ENCODE measurements around the gene CERCAM.
"Not testable (repeated sequence)": the region's sequence is repeated elsewhere in the genome, so short reads cannot be mapped to it uniquely, and the experiment has no call there.

The CERCAM gene

DNA sequence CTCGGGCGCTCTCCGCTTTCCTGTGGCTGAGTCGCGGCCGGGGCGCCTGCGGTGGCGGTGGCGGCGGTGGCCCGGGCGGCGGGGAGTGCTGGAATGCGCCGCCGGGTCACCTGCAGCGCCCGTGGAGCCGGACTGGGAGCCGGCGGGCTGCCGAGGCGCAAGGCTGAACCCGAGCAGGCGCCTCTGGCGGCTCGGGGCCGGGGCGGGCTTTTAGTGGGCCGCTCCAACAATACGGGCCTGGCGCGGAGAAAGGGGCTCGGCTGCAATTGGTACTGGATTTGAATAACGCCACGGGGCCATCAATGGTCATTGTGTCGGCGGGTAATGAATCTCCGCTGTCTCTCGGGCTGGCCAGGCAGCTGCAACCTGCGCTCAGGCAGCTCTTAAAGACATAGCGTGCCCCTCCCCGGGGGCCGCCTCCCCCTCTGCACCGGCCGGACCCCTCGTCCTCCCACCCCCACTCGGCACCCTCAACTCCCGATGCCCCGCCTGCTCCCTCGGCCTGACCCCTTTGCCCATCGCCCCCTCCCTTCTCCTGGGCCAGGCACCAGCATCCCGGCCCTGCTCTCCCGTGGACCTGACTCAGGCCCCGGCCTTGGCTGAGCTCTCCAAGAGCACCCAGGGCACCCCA lies 27.4 kb upstream of the CERCAM start:
- DNase-seq (ENCODE audit: low read depth) = no peak

DNA sequence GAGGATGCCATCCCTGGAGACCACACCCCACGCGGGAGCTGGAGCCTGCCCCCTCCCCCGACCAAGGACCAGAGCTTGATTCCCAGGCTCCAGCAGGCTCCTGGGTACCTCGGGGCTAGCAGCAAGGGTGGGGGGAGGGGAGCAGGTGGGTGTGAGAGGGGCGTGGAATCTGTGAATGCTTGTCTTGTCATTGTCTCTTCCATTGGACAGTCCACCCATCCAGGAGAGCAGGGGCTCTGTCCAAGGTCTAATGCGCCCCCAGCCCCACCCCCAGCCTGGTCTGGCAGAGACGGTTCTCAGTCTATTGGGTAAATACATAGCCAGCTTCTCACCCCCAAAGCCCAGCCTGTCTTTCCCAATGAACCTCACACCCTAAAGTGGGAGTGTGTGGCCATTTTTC lies 26.7 kb upstream of the CERCAM start:
- DNase-seq (ENCODE audit: low read depth) = no peak

GRCh38 chr9:128394379-128395168 lies 26.1 kb upstream of the CERCAM start:
- no peak for DNase-seq (ENCODE audit: low read depth)

- DNase-seq (ENCODE audit: low read depth) = no peak
Measured at GRCh38 chr9:128396970-128397613, 23.6 kb upstream of the CERCAM start.

GRCh38 chr9:128397831-128398230 lies 22.8 kb upstream of the CERCAM start:
- no peak for DNase-seq (ENCODE audit: low read depth)

- DNase-seq (ENCODE audit: low read depth) = no peak
Measured at GRCh38 chr9:128399861-128400260, 20.8 kb upstream of the CERCAM start.

- DNase-seq (ENCODE audit: low read depth) = no peak
Measured at GRCh38 chr9:128404560-128404959, 16.1 kb upstream of the CERCAM start.

GRCh38 chr9:128405077-128405779 lies 15.4 kb upstream of the CERCAM start:
- no peak for DNase-seq (ENCODE audit: low read depth)

GRCh38 chr9:128405780-128406171 lies 14.9 kb upstream of the CERCAM start:
- no peak for DNase-seq (ENCODE audit: low read depth)

GRCh38 chr9:128406848-128407391 lies 13.7 kb upstream of the CERCAM start:
- no peak for DNase-seq (ENCODE audit: low read depth)

GRCh38 chr9:128408963-128409431 lies 11.7 kb upstream of the CERCAM start:
- no peak for DNase-seq (ENCODE audit: low read depth)

DNA sequence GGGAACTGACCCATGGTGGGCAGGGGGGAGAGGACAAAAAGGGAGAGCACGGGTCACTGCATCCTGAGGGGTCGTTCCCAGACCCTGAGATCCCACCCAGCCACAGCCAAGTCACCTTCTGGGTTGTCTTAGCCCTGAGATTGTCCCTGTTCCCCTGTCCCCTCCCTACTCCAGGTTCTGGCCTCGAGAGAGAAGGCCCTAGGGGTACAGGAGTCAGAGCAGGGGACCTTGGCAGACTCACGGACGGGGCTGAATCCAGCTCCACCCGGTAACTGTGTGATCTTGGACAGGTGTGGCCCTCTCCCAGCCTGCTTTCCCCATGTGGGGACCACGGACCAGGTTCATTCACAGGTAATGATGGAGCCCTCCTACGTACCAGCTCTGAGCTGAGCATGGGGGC lies 11.2 kb upstream of the CERCAM start:
- no peak for DNase-seq (ENCODE audit: low read depth)

GRCh38 chr9:128409978-128410377 lies 10.7 kb upstream of the CERCAM start:
- no peak for DNase-seq (ENCODE audit: low read depth)

DNA sequence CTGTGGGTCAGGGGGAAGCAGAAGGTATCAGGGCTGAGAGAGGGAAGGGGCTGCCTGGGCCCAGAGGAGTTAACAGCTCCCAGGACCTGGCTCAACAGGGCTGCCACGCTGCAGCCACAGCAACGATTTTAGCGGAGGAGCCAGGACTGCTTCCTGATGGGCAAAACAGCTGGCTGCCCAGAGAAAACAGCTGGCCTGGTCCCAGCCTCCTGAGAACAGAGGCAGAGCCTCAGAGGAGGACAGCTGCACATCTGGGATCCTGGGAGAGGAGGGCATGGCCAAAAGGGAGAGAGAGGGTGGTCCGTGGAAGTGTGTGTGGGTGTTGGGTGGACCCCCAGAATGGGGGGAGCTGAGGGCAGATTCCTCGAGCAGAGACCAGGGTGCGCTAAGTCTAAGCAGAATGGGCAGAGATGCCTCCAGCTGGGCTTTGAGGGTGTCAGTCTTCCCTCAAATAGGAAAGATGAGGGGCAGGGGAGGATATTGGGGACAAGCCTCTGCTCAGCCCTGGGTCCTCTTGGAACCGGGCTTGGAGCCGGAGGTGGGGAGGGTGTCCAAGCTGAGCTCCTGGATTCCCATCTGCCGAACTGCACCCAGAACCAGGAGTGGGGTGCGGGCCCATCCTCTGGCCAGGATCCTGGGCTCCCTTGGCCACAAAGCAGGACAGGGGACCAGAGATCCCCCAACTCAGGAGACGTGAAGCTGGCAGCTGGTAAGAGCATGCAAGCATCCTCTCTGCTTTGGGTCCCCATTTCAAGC lies 9.1 kb upstream of the CERCAM start:
- DNase-seq (ENCODE audit: low read depth) = no peak

- no peak for DNase-seq (ENCODE audit: low read depth)
Measured at GRCh38 chr9:128412120-128412790, 8.4 kb upstream of the CERCAM start.

GRCh38 chr9:128413728-128414127 lies 6.9 kb upstream of the CERCAM start:
- not testable (repeated sequence) for DNase-seq (ENCODE audit: low read depth)

GRCh38 chr9:128414461-128414860 lies 6.2 kb upstream of the CERCAM start:
- no peak for DNase-seq (ENCODE audit: low read depth)

- DNase-seq (ENCODE audit: low read depth) = no peak
Measured at GRCh38 chr9:128415281-128415680, 5.4 kb upstream of the CERCAM start.

- no peak for DNase-seq (ENCODE audit: low read depth)
Measured at GRCh38 chr9:128416014-128416413, 4.6 kb upstream of the CERCAM start.

DNA sequence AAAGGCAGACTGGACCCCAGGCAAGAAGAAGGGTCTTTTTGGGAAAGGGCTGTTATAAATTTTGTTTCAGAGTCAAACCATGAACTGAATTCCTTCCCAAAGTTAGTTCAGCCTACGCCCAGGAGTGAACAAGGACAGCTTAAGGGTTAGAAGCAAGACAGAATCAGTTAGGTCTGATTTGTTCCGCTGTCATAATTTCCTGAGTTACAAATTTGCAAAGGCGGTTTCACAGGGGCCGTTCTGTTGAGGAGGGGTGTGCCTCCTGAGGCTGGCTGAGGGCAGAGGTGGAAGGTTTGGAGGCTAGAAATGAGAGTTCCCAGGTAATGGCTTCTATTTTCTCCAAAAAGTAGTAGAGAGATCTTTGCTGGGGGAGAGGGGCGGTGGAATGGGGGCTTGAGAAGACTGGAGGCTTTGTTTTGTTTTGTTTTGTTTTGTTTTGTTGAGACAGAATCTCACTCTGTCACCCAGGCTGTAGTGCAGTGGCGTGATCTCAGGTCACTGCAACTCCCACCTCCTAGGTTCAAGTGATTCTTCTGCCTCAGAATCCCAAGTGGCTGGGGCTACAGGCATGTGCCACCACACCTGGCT lies 4.1 kb upstream of the CERCAM start:
- DNase-seq (ENCODE audit: low read depth) = no peak

All from stromal cell of bone marrow (primary cell).